ENCODE data around the gene TENM4.
"Not testable (repeated sequence)": the region's sequence is repeated elsewhere in the genome, so short reads cannot be mapped to it uniquely, and the experiment has no call there.

Gene TENM4

GRCh38 chr11:78982473-78982872 lies 458.4 kb downstream of the TENM4 start:
- Histone ChIP-seq H3K4me3 (no peak overlapping the region), H3K27ac (no peak overlapping the region), H3K36me3 (ENCODE audit: insufficient read depth, low read length) (no peaks in the 10 kb centered on the region), H3K9ac (ENCODE audit: insufficient read length) (no peak overlapping the region), H3K9me3 (ENCODE audit: low read depth, low read length) (no peaks in the 10 kb centered on the region)
- DNase-seq (ENCODE audit: low read depth, low spot score): no peak
- no peak for TF ChIP-seq EZH2 (IDR thresholded peaks at IDR 0.05)
- TF ChIP-seq POLR2AphosphoS5 (IDR thresholded peaks at IDR 0.05; ENCODE audit: borderline replicate concordance, low read depth, low read length): no peak
- TF ChIP-seq FOXP2 (optimal IDR thresholded peaks at IDR 0.05; ENCODE audit: control extremely low read depth, extremely low read length, insufficient read depth): no peak

DNA sequence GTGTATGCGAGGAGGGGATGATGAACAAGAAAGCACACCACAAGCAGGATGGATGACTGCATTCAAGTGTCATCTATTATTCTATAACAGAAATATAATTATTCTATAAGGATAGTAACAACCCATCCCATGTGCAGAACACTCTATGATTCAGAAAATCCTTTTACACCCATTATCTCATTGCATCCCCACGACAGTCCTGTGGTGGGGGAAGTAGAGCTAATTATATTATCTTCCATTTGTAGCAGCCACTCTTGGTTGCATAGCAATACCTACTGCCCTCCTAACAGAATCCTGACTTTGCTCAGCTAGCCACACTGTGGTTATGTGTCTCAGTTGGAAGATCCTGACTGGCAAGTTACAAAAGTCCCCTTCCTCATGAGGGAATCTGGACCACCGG lies 459.7 kb downstream of the TENM4 start:
- no peaks in the 10 kb centered on the region for H3K36me3 ChIP-seq (ENCODE audit: insufficient read depth, low read length)
- no peak overlapping the region for H3K27ac ChIP-seq
- no peak for DNase-seq (ENCODE audit: low read depth, low spot score)
- H3K9ac ChIP-seq (ENCODE audit: insufficient read length): no peak overlapping the region
- TF ChIP-seq EZH2 (IDR thresholded peaks at IDR 0.05) (no peak), POLR2AphosphoS5 (IDR thresholded peaks at IDR 0.05; ENCODE audit: borderline replicate concordance, low read depth, low read length) (no peak), FOXP2 (optimal IDR thresholded peaks at IDR 0.05; ENCODE audit: control extremely low read depth, extremely low read length, insufficient read depth) (no peak)
- no peak overlapping the region for H3K4me3 ChIP-seq
- H3K9me3 ChIP-seq (ENCODE audit: low read depth, low read length): no peaks in the 10 kb centered on the region

DNA sequence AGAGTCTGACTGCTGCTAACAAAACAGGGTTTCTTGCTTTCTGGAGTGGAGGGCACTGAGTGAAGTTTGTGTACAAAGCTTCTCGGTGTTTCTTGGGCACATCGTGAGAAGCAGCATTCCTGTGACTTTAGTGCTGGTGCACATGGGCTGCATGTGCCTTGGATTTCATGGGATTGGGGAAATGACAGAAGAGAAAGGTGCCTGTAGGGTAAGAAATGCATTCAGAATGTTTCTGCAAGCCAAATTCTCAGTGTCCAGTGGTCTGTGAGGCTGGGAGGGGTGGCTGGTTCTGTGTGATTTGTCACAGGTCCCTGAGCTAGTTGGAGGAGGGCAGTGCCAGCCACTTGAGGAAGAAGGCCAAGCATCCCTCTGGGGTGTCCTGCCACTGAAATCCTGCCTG lies 462.0 kb downstream of the TENM4 start:
- no peaks in the 10 kb centered on the region for H3K36me3 ChIP-seq (ENCODE audit: insufficient read depth, low read length)
- no peak overlapping the region for H3K27ac ChIP-seq
- H3K9me3 ChIP-seq (ENCODE audit: low read depth, low read length): no peaks in the 10 kb centered on the region
- DNase-seq (ENCODE audit: low read depth, low spot score): no peak
- no peak overlapping the region for H3K4me3 ChIP-seq
- no peak overlapping the region for H3K9ac ChIP-seq (ENCODE audit: insufficient read length)
- TF ChIP-seq FOXP2 (optimal IDR thresholded peaks at IDR 0.05; ENCODE audit: control extremely low read depth, extremely low read length, insufficient read depth) (no peak), EZH2 (IDR thresholded peaks at IDR 0.05) (no peak), POLR2AphosphoS5 (IDR thresholded peaks at IDR 0.05; ENCODE audit: borderline replicate concordance, low read depth, low read length) (no peak)

DNA sequence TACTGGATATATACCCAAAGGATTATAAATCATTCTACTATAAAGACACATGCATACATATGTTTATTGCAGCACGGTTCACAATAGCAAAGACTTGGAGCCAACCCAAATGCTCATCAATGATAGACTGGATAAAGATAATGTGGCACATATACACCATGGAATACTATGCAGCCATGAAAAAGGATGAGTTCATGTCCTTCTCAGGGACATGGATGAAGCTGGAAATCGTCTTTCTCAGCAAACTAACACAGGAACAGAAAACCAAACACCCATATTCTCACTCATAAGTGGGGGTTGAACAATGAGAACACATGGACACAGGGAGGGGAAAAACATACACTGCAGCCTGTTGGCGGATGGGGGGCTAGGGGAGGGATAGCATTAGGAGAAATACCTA lies 463.0 kb downstream of the TENM4 start:
- not testable (repeated sequence) for H3K27ac ChIP-seq; H3K4me3 ChIP-seq; H3K9me3 ChIP-seq (ENCODE audit: low read depth, low read length); H3K36me3 ChIP-seq (ENCODE audit: insufficient read depth, low read length); H3K9ac ChIP-seq (ENCODE audit: insufficient read length); DNase-seq (ENCODE audit: low read depth, low spot score)

- TF ChIP-seq POLR2AphosphoS5 (IDR thresholded peaks at IDR 0.05; ENCODE audit: borderline replicate concordance, low read depth, low read length) (no peak), EZH2 (IDR thresholded peaks at IDR 0.05) (no peak), FOXP2 (optimal IDR thresholded peaks at IDR 0.05; ENCODE audit: control extremely low read depth, extremely low read length, insufficient read depth) (no peak)
- H3K27ac ChIP-seq: no peak overlapping the region
Measured at GRCh38 chr11:78977009-78977408, 463.8 kb downstream of the TENM4 start.

DNA sequence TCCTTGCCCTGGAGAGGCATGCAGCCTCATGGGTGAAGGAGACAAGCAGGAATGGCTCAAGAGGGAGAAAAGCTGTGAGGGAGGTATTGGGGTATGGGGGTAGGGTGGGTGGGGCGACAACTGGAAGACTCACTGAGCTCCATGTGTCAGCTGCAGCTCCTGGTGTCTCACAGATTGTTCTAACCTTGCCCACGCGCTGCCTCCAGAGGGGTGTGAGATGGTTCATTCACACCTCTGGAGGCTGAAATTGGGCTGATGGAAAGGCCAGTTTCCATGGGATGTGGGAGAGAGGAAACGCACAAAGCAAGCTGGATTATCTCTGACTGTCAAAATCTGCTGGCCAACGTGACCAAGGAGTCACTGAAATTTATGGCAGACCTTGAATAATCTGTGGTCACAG lies 465.7 kb downstream of the TENM4 start:
- H3K27ac ChIP-seq: no peak overlapping the region

More at GRCh38 chr11:78977009-78977408, 463.8 kb downstream of the TENM4 start:
- Histone ChIP-seq H3K9me3 (ENCODE audit: low read depth, low read length) (no peaks in the 10 kb centered on the region), H3K36me3 (ENCODE audit: insufficient read depth, low read length) (no peaks in the 10 kb centered on the region), H3K4me3 (no peak overlapping the region), H3K9ac (ENCODE audit: insufficient read length) (no peak overlapping the region)
- DNase-seq (ENCODE audit: low read depth, low spot score): no peak

DNA sequence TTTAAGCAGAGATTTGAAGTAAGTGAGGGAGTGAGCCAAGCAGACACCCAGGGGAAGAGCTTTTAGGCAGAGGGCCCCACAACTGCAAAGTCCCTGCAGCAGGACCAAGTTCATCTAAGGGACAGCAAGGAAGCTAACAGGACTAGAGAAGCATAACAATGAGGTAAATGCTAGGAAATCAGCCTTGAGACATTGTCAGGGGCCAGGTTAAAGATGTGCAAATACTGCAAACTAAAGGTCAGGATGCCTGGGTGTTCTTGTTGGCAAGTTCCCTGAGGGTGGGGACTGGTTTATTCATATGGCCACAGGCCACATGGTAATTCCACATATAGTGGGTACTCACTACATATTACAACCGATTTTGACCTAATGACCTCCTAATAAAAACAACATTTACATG lies 467.0 kb downstream of the TENM4 start:
- DNase-seq (ENCODE audit: low read depth, low spot score): no peak
- no peak for TF ChIP-seq EZH2 (IDR thresholded peaks at IDR 0.05)
- TF ChIP-seq FOXP2 (optimal IDR thresholded peaks at IDR 0.05; ENCODE audit: control extremely low read depth, extremely low read length, insufficient read depth): no peak
- no peak for TF ChIP-seq POLR2AphosphoS5 (IDR thresholded peaks at IDR 0.05; ENCODE audit: borderline replicate concordance, low read depth, low read length)
- no peak overlapping the region for H3K9ac ChIP-seq (ENCODE audit: insufficient read length)
- no peak overlapping the region for H3K4me3 ChIP-seq
- H3K27ac ChIP-seq: no peak overlapping the region
- no peaks in the 10 kb centered on the region for H3K36me3 ChIP-seq (ENCODE audit: insufficient read depth, low read length)
- no peaks in the 10 kb centered on the region for H3K9me3 ChIP-seq (ENCODE audit: low read depth, low read length)

More for the DNA sequence above, 465.7 kb downstream of the TENM4 start:
- DNase-seq (ENCODE audit: low read depth, low spot score): no peak
- H3K9ac ChIP-seq (ENCODE audit: insufficient read length): no peak overlapping the region
- no peaks in the 10 kb centered on the region for H3K36me3 ChIP-seq (ENCODE audit: insufficient read depth, low read length)
- no peak overlapping the region for H3K4me3 ChIP-seq
- H3K9me3 ChIP-seq (ENCODE audit: low read depth, low read length): no peaks in the 10 kb centered on the region
- TF ChIP-seq POLR2AphosphoS5 (IDR thresholded peaks at IDR 0.05; ENCODE audit: borderline replicate concordance, low read depth, low read length) (no peak), EZH2 (IDR thresholded peaks at IDR 0.05) (no peak), FOXP2 (optimal IDR thresholded peaks at IDR 0.05; ENCODE audit: control extremely low read depth, extremely low read length, insufficient read depth) (no peak)

GRCh38 chr11:78972590-78972989 lies 468.2 kb downstream of the TENM4 start:
- Histone ChIP-seq H3K9me3 (ENCODE audit: low read depth, low read length) (no peaks in the 10 kb centered on the region), H3K4me3 (no peak overlapping the region), H3K9ac (ENCODE audit: insufficient read length) (no peak overlapping the region), H3K27ac (no peak overlapping the region), H3K36me3 (ENCODE audit: insufficient read depth, low read length) (no peaks in the 10 kb centered on the region)
- DNase-seq (ENCODE audit: low read depth, low spot score): no peak
- TF ChIP-seq POLR2AphosphoS5 (IDR thresholded peaks at IDR 0.05; ENCODE audit: borderline replicate concordance, low read depth, low read length): no peak
- no peak for TF ChIP-seq EZH2 (IDR thresholded peaks at IDR 0.05)
- TF ChIP-seq FOXP2 (optimal IDR thresholded peaks at IDR 0.05; ENCODE audit: control extremely low read depth, extremely low read length, insufficient read depth): no peak

GRCh38 chr11:78972177-78972576 lies 468.7 kb downstream of the TENM4 start:
- H3K9ac ChIP-seq (ENCODE audit: insufficient read length): no peak overlapping the region
- H3K27ac ChIP-seq: no peak overlapping the region
- H3K4me3 ChIP-seq: no peak overlapping the region
- no peaks in the 10 kb centered on the region for H3K36me3 ChIP-seq (ENCODE audit: insufficient read depth, low read length)
- no peaks in the 10 kb centered on the region for H3K9me3 ChIP-seq (ENCODE audit: low read depth, low read length)
- DNase-seq (ENCODE audit: low read depth, low spot score): no peak
- TF ChIP-seq EZH2 (IDR thresholded peaks at IDR 0.05) (no peak), FOXP2 (optimal IDR thresholded peaks at IDR 0.05; ENCODE audit: control extremely low read depth, extremely low read length, insufficient read depth) (no peak), POLR2AphosphoS5 (IDR thresholded peaks at IDR 0.05; ENCODE audit: borderline replicate concordance, low read depth, low read length) (no peak)
